Lung microvascular endothelial cell (primary cell): ENCODE measurements around the gene KCTD16. TPM values are rescaled to one million over a fixed set of nuclear protein-coding genes. Genes with fewer than 3 reads are reported as not detected.
A peak's percentile ranks its signal among the peaks of the same experiment; 100 is the strongest.

Source experiments
- DNase-seq, 2 donors: peaks; one replicate each; pipeline versions ENCODE4 v3.0.0 to v3.0.0-alpha.2; 2010; ENCODE audit warnings: low read depth in 2 of 2
- total RNA-seq: library from RNA; depleted of rRNA; stranded (reverse); fragments of >200 nt; gene quantifications from 2 replicates; pipeline ENCODE4 v1.2.1, GENCODE V29; 2014

KCTD16 gene
- total RNA-seq, 1 donor from 2014 or later = under 0.01 TPM

DNA sequence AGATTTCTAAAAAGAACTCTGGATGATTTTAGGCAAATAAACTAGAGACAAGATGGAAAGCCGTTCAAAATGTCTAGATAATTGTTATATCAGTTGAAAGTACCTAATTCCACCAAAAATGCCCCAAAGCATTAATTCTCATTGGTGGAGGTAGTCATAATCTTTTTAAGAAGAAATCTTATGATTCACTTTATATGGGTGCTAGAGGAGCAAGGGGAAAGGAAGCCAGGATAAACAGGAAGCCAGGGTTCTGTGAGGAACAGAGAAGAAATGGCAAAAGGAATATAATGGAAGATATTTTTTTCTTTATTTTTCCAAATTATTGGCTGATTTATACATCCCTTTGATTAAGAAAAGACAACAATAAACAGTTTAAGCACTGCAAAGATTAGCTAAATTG, 8.0 kb upstream of the KCTD16 start:
- DNase-seq = peak in 1 of 2 donors; percentile 74

- DNase-seq = no peak
These were observed 4.0 kb upstream of the KCTD16 start for GRCh38 chr5:144166696-144167095.

DNA sequence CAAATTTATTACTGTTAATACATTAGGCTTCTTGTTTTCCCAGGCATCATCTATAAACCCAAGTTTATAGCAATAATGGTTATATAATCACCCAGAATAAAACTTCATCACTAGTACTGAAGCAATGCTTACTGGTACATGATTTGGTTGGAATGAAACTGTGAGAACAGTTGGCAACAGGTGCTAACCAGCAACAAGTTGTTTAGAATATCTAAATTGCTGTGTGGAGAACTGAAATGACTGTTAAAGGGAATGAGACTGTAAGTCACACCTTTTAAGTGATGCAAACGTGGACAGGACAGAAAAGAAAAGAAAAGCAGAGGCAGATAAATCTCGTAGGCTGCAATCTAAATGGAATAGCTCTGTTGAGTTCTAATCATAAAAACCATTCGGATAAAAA, 2.7 kb upstream of the KCTD16 start:
- DNase-seq = no peak

- DNase-seq = peak in 1 of 2 donors; percentile 24
These were observed 783 bp upstream of the KCTD16 start for GRCh38 chr5:144169904-144170275.

GRCh38 chr5:144173766-144174165, 3.1 kb downstream of the KCTD16 start:
- no peak for DNase-seq

DNA sequence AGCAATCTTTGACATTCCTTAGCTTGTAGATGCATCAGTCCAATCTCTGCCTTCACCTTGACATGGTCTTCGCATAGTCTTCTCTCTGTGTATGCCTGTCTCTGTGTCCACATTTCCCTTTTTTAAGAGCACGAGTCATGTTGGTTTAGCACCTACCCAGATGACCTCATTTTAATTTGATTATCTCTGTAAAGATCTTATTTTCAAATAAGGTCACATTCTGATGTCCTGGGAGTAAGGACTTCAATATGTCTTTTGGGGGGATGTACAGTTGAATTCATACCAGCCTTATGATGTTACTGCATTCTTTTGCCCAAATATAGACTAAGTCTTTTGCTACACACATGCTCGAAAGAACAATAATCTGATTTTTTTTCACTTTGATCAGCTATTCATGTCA, 6.9 kb downstream of the KCTD16 start:
- DNase-seq = no peak

- DNase-seq = no peak
These were observed 8.6 kb downstream of the KCTD16 start for GRCh38 chr5:144179226-144179625.

GRCh38 chr5:144183254-144183889, 12.7 kb downstream of the KCTD16 start:
- DNase-seq = peak; percentile 53 to 56

GRCh38 chr5:144187699-144188294, 17.1 kb downstream of the KCTD16 start:
- peak in 1 of 2 donors; percentile 98 for DNase-seq

- peak; percentile 87 to 97 for DNase-seq
These were observed 19.2 kb downstream of the KCTD16 start for GRCh38 chr5:144189800-144190429.

DNA sequence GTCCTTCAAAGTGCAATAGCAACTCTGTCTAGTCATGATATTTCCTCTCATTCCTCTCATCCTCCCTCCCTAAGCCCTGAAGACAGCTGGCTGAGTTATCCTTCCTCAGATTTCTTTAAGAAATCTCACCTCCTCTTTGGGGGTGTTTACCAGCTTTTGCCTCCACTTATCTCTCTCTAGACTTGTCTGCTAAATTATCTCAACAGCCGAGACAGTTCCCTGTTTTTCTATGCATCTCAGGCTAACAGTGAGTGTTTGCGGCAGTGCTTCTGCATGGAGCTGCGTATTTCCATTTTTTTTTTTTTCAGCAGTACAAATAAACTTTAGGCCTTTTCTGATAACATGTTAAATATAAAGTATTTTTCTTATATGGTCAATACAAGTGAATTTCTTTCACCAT, 20.9 kb downstream of the KCTD16 start:
- DNase-seq = no peak

- peak in 1 of 2 donors; percentile 93 for DNase-seq
These were observed 21.3 kb downstream of the KCTD16 start for GRCh38 chr5:144191998-144192397.

GRCh38 chr5:144192661-144193060, 22.0 kb downstream of the KCTD16 start:
- DNase-seq = no peak

GRCh38 chr5:144194144-144194543, 23.5 kb downstream of the KCTD16 start:
- DNase-seq = no peak

GRCh38 chr5:144195448-144195847, 24.8 kb downstream of the KCTD16 start:
- DNase-seq = peak in 1 of 2 donors; percentile 21

DNA sequence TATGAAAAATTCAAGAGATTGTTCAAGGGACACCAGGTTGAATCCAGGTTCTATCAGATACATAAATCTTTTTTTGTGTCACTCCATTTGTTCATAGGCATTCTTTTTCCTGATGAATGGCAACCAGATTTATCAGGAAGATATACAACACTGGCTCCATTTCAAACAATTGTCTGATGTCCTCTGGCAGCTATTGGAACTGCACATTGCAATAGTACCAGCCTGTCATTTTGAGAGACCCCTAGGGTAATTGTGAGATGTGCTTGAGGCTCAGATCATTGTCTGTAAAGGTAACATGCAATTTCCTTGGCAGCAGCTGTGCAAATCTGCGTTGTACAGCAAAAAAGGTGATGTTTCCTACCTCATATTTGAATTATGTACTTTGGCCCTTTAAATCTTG, 25.9 kb downstream of the KCTD16 start:
- no peak for DNase-seq

- DNase-seq = peak in 1 of 2 donors; percentile 64
These were observed 27.7 kb downstream of the KCTD16 start for GRCh38 chr5:144198386-144198785.

GRCh38 chr5:144201588-144201987, 30.9 kb downstream of the KCTD16 start:
- DNase-seq = no peak

DNA sequence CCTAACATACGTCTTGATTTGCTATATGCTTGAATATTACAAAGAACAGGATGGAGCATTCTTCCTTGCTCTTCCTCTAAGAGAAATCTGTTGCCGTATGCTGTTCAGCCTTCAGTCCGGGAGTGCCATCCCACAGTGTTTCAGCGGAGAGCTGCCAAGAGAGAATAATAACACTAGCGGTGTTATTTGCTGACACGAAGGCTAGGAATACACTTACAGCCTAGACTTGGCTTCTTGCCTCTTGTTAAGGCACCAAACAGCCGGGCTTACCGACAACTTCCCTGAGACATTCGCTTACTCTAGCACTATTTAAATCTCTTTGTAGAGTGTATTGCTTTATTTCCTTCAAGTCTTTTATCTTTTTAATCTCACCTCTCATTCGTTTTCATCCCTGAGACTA, 31.4 kb downstream of the KCTD16 start:
- peak in 1 of 2 donors; percentile 26 for DNase-seq

DNA sequence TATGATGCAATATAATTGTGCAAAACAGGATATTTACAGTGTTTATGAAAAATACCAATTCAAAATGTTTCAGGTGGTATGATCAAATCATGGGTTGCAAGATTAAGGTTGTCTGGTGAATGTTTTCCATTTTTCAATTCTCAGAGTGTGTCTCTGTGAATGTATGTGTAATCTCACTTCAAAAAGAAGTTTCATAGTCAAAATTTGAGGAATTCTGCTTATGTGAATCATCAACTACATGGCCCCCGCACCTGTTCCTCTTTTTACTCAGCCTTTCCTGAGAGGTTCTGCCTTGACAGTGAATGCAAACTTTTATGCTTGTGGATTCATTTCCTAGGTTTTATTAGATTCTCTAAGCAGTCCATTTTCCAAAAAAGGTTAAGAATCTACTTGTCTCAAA, 32.1 kb downstream of the KCTD16 start:
- no peak for DNase-seq

- DNase-seq = peak; percentile 80 to 85
These were observed 33.3 kb downstream of the KCTD16 start for GRCh38 chr5:144203750-144204596.

GRCh38 chr5:144205141-144205551, 34.5 kb downstream of the KCTD16 start:
- peak in 1 of 2 donors; percentile 54 for DNase-seq
